Islet of Langerhans (tissue), 1 donor: ENCODE results near the gene PIGT.

Experiments
- FAIRE-seq: peaks from one replicate; lab custom pipeline; 2011; peaks lifted over from hg19 to GRCh38; lab: Jason Lieb, UNC

PIGT gene

DNA sequence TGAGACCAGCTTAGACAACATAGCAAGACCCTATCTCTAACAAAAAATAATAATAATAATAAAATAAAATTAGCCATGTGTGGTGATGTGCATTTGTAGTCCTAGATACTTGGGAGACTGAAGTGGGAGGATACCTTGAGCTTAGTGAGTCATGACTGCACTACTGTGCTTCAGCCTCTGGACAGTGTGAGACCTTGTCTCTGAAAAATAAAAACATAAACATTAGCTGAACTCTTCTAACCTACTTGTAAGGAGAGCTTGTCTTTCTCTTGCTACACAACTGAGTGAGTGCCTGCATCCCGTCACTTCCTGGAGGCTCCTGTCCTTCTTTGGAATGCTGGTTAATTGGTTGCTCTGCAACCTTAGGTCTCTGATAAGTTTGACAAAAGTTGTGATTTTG lies 13.0 kb upstream of the PIGT start:
- no peak for FAIRE-seq

DNA sequence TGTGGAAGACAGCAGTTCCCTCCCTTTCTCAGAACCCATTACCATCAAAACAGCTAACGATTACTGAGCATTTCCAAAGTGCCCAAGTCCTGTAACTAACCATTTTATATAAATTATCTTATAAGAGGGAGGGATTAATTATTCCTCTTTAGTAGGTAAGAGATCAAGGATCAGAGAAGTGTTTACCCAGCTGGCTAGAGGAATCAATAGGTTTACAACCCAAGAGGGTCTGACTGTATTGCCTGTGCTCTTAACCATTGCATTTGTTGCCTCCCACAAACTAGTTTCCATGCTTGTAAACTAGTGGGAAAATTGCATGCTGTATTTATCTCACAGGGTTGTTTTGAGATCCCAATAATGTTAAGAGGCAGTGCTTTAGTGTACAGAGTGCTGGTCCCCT lies 11.5 kb upstream of the PIGT start:
- no peak for FAIRE-seq

DNA sequence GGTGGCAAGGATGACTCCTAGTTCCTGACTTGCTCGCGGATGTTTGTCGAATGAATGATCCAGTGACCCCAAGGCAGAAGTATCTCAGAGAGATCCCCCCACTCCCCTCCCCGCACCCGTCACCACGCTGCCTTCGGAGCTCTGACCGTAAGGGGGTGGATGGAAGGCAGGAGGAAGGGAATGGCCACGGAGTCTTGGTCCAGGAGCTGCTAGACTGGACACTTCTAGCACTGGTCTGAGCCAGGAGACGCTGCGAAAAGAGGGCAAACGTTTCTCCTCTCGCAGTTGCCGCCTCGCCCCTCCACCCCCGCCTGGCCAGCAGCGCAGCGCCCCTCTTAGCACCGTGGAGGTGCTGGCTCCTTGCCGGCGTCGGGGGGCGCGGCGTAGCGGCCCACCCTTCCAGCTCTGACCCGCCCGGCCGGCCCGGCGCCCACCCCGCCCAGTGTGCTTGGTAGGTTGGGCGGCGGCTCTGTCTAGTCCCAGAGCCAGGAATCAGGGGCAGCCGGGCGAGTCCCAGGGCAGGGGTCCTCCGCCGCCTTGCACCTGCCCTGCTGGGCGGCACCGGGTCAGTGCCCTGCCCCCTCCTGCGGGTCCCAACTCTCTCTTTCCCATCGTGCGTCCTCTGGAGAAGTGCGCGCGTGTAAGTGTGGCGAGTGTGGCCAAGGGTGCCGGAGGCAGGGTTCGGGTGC lies 10.2 kb upstream of the PIGT start:
- FAIRE-seq, result no peak

DNA sequence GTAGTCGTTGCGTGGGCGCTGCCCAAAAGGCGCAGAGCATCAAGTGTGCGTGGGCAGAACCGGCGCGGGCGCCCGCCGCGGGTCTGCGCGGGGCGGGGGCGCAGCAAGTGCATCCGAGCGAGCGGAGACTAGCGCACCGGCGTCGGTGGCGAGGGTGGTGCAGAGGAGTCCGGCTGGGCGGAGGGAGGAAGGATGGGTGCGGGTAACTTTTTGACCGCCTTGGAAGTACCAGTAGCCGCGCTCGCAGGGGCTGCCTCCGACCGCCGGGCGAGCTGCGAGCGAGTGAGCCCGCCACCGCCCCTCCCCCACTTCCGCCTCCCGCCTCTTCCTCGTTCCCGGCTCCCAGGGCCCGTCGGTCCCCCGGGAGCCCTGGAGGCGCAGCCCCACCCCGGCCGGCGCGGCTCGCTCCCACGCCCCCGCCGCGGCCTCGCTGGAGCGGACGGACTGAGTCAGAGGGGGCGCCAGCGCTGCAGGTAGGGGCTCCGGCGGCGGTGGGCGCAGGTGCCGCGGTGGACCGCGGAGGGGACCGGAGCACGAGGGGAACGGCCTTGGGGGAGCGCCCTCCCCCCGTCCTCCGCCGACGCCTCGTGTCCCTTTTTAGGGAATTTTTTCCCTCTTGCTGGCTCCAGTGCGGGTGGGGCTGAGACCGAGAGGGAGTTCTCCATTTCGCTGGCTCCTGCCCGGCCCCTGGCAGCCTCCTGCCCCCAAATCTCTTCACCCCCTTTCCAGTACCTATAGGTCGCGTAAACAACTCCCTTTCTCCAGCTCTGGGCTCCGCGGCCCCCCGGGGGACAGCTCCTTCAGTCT lies 9.5 kb upstream of the PIGT start:
- no peak for FAIRE-seq

DNA sequence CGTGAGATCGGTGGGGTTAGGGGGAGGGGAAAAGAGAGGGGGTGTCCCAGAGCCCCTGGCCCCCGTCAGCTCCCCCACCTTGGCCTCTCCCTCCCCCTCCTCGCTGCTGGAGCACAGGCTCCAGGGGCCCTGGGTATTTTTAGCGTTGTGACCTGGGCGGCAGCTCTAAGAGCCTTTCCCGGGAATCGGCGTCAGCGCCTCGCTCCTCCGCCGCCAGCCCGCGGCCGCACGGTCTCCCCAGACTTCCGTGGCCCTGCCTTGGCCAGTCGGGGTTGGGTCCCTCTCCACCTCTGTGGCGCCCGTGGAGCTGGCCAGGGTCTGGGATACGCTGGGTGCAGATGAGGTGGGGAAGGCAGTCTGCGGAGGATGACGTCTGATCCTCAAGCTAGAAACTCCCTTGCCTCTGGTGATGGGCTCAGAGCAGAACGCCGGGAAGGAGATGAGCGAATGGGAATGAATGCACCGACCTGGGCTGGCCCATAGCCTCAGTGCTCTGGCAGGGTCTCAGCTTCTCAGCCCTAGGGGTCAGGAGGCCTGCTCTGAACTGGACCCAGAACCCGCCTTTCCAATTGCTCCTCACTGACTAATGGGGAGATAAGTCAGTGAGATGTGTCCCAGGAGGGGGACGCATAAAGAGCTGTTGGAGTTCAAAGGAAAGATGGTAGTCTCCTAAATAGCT lies 8.7 kb upstream of the PIGT start:
- FAIRE-seq, result no peak

DNA sequence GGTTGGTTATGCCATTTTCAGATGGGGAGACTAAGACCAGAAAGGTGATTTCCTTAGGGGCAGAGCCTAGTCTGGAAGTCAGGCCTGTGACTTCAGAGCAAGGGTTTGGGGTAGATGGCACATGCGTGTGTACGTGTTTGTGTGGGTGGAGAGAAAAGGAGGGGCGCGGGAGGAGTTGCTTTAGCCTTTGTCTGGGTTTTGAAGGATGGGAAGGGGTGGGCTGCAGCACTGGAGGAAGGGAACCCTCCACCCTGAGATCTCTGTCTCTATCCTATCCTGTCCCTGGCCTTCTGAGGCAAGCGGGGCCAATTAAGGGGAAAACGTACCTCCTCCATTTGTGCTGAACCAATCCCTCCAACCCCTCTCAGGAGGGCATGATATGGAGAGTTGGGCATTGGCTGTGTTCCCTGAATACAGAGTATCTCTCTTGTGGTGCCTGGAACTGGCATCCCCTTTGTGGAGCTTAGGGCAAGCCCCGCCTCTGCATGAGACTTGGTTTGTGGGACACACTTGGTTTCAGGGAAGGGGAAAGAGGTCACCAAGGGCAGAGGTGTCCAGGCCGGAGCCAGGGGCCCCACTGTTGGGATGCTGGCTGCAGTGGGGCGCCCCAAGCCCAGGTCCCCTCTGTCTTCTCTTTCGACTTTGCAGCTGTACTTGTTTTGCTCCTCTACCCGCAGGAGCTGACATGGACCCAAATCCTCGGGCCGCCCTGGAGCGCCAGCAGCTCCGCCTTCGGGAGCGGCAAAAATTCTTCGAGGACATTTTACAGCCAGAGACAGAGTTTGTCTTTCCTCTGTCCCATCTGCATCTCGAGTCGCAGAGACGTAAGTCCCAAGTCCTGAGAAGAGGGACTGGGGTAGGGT lies 7.9 kb upstream of the PIGT start, which contains the start of gene DBNDD2:
DBNDD2 (plus strand) TSS at position 507 of the 863 bp plus-strand sequence; CDS start at position 686, 179 bp downstream.
- no peak for FAIRE-seq

DNA sequence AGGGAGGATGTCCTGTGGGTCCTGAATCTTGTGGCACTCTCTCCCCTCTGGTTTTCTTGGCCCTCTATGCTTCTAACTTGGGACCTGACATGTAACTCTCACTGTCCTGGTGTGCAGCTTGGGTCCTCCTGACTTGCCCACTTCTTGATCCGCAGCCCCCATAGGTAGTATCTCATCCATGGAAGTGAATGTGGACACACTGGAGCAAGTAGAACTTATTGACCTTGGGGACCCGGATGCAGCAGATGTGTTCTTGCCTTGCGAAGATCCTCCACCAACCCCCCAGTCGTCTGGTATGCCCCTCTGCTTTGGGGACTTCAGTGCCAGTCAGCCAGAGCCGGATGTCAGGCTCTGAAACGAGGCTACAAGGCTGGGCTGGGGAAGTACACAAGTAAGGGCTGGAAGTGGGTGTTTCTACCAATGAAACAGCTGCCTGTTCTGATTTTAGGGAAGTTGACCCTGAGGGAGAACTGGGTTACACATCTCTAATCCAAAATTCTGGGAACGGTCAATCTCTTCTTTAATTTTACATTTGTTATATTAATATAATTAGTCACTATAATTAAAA lies 7.2 kb upstream of the PIGT start:
- FAIRE-seq, result no peak

DNA sequence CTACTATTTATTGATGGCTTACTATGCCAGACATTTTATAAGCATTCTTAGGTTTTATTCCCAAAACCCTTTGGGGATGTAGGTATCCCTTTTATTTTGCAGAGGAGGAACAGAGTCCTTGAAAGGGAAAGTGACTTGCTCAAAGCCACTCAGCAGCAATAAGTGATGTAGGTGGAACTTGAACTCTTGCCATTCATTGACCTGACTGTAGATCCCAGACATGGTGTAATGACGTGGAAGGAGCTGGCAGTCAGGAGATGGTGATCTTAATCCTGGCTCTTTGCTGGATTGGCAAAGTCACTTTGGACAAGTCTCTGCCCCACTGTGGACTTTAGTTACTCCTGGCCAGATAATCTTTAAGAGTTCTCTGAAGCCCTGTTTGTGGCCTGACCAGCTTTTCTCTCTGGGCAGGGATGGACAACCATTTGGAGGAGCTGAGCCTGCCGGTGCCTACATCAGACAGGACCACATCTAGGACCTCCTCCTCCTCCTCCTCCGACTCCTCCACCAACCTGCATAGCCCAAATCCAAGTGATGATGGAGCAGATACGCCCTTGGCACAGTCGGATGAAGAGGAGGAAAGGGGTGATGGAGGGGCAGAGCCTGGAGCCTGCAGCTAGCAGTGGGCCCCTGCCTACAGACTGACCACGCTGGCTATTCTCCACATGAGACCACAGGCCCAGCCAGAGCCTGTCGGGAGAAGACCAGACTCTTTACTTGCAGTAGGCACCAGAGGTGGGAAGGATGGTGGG lies 6.2 kb upstream of the PIGT start:
- no peak for FAIRE-seq

DNA sequence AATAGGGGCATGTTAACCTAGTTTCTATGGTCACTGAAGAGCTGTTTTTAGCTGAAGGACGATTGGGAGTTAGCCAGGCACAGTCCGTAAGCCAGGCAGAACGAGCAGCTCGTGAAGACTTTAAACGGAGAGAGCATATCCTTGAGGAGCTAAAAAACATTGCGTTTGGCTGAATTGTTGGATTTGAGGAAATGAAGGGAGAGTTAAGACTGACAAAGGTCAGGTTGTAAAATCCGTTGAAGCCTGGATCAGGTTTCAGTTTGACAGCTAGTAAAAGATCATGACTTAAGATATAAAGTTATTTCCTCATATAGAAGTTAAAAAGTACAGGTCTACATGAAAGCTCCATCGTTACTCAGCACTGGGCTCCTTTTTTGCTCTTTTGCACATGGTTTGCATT lies 5.1 kb upstream of the PIGT start:
- no peak for FAIRE-seq

DNA sequence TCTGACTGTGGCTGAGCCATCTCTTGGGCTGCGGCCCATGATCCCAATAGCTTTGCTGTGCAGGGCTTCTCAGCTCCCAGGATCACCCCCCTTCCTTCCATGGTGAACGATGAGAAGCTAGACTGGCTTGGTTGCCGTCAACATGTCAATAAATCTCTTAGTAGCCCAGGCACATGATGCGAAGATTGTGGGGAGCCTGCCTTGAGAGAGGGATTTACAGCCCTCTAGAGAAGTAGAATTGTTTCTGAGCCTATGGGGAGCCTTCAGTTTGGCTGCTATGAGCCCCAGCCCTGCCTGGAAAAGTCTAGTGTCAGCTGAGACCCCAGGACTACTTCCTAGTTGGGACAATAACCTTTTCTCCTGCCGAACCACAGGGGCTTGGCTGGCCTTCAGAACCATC lies 3.3 kb upstream of the PIGT start:
- no peak for FAIRE-seq

DNA sequence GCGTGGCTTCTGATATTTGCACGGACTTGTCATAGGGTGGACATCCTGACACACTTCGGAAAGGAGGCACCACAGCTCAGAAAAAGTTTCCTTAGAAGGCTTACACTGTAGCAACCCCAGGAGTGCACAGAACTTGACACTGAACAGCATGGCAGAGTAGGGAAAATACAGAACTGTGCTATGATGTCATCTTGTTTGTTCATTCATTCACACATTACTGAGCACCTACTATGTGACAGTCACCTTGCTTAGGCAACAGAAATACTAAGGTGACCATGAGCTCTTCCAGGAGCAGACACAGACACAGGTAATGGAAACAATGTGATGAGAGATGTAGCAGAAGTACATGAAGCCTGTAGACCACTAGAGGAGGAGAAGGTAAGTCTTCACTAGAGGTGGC lies 2.5 kb upstream of the PIGT start:
- FAIRE-seq, result no peak

DNA sequence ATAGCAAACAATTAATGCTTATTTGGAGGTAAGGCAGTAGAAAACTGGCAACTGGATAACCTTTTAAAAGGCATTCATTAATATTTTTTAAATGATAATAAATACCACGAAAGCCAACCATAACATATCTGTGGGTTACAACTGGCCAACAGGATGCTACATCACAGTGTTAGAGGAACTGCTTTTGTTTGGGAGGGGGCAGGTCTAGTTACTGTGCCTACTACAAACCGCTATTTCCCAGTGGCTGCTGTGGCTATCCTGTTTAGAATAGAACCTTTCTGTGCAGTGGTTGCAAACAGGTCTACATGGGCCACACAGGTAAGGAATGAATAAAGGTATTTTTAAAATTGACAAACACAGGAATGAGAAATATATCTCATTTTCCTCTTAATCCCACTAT lies 976 bp downstream of the PIGT start:
- FAIRE-seq, result no peak

DNA sequence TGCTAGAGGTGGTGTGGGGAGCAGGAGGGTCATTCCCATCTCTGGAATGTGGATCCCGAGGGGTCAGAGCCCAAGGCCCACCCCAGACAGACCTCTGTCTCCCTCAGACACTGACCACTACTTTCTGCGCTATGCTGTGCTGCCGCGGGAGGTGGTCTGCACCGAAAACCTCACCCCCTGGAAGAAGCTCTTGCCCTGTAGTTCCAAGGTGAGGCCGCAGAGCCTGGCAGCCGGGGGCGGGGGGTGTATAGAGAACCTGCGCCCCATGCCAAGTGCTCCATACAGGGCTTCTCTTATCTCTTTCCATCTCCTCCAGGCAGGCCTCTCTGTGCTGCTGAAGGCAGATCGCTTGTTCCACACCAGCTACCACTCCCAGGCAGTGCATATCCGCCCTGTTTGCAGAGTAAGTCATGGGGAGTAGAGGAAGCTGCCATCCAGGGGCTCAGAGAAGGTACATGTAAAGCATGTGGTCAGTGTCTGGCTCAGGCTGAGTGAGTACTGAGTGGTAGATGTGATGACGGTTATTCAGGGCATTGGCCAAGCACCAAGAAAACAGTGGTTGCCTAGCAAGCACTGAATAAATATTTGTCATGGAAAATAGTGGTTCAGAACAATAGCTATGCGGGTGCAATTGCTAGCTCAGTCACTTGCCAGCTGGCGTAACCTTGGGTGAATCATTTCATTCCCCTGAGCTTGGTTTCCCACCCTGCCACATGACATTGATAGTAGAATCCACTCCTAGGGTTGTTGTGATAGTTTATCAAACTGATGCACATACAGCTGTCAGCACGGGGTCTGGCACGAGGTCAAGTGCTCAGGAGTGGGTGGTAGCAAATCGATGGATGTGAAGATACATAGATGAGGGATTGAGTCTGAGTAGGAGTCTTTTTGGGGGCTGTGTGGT lies 3.5 kb downstream of the PIGT start:
- peak; percentile 89 for FAIRE-seq

DNA sequence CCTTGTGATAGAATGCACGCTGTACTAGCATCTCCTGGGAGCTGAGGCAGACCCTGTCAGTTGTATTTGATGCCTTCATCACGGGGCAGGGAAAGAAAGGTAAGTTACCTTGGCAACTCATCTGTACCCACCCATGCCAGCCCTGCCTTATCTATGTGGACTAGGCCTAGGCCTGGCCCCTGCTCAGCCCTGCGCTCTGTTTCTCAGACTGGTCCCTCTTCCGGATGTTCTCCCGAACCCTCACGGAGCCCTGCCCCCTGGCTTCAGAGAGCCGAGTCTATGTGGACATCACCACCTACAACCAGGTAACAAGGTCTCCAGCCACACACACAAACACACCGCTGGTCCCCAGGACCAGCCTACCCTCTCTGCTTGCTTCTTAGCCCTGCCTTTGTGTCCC lies 4.2 kb downstream of the PIGT start:
- FAIRE-seq, result no peak

DNA sequence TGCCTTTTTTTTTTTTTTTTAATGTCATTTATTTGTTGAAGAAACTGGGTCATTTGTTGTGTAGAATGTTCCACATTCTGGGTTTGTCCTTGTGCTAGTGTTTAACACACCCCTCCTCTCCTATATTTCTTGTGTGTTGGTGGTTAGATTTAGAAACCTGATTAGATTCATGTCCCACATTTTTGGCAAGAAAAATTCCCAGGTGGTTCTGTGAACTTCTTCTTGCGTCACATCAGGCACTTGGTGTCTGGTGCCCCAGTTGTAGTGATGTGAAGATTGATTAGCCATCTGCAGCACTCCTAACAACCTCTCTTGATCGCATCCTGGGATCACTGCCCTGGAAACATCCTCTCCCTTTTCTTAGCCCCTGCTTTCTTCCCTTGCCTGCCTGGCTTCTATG lies 7.8 kb downstream of the PIGT start:
- no peak for FAIRE-seq

DNA sequence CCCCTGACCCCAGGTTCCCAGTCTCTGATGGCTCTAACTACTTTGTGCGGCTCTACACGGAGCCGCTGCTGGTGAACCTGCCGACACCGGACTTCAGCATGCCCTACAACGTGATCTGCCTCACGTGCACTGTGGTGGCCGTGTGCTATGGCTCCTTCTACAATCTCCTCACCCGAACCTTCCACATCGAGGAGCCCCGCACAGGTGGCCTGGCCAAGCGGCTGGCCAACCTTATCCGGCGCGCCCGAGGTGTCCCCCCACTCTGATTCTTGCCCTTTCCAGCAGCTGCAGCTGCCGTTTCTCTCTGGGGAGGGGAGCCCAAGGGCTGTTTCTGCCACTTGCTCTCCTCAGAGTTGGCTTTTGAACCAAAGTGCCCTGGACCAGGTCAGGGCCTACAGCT lies 9.6 kb downstream of the PIGT start:
- FAIRE-seq, result no peak

DNA sequence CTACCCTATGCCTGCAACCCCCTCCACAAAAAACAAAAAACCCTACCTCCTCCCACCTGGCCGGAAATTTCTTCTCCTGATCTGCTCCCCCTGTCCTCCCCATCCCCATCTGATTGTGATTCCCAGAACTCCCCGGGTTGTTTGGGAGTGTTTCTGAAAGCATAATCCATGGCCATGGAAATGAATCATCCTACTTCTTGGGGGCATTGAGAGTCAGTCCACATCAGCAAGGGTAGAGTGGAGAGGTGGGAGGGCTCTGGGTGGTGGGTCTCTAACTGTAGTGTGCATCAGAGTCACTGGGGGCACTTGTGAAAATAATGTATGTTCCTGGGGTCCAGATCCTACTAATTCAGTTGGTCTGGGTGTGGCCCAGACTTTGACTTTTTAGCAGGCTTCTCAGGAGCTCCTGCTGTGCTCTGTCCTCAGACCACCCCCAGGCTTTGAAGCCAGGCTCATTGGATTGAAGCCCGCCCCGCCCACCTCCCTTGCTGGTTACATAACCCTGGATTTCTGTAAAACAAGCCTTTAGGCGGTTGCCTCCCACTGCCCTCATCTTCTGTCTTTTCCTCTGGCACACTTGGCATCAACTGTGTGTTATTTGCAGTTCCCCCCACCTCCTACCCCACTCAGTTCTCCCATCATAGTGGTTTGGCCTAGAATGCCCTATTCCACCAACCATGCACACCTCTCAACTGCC lies 10.5 kb downstream of the PIGT start:
- no peak for FAIRE-seq

DNA sequence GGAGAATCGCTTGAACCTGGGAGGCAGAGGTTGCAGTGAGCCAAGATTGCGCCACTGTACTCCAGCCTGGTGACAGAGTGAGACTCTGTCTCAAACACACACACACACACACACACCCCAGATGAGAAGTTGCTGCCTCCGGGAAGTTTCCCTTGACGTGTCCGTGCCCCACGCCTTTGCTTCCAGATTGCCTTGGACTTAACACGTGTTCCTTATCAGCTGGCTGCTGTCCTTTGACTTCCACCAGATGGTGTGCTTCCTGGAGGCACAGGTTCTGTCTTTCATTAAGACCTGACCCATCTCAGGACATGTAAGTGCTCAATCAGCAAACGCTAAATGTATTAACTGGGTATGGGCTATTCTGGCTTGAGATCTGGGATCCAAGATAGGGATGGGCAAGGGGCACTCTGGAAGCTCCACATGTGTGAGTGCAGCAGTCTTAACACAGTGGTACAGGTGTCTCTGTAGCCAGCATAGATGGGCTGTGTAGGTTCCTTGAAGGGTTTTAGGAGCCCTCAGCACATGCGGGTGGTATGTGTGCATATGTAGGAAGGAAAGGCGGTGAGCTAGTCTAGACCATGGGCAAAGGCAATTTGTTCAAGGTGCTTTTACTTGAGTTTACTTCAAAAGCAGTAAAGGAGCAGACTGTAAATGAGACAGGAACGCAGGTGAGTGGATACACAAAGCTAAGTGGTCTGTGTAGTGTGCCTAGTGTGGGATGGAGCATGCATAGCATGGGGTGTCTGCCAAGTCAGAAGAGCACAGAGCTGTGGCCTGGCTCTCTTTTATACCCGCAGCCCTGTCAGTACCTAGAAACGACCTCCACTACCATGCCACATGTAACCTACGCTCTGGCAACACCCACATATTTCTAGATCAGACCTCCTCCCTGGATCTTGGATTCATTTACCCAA lies 11.6 kb downstream of the PIGT start:
- no peak for FAIRE-seq
